GM12878 (cell line): ENCODE results near the gene PIK3R5.

Experiments used
- CBX5 ChIP-seq: sonication (generic); IDR thresholded peaks from 2 replicates; pipeline ENCODE4 v1.6.1; 2016; ENCODE audit warnings: low read depth, moderate library complexity, mild to moderate bottlenecking, inconsistent platforms
- CHD4 ChIP-seq: fragments of 200-600 bp; sonication (generic); IDR thresholded peaks from 2 replicates; pipeline ENCODE4 v1.6.1; 2016; ENCODE audit warnings: mild to moderate bottlenecking
- GABPA ChIP-seq: IDR thresholded peaks from 2 replicates; pipeline ENCODE4 v1.6.1; 2014; ENCODE audit warnings: antibody characterized with exemption, low read depth, mild to moderate bottlenecking, inconsistent platforms
- MTA2 ChIP-seq: fragments of 450-650 bp; IDR thresholded peaks from 2 replicates; pipeline ENCODE4 v1.6.1; 2016; ENCODE audit warnings: low read depth, mild to moderate bottlenecking, moderate library complexity
- MYC ChIP-seq: IDR thresholded peaks from 2 replicates; pipeline ENCODE4 v1.6.1; 2011; ENCODE audit warnings: mild to moderate bottlenecking, low read length, moderate library complexity, inconsistent platforms; ENCODE audit not compliant: insufficient read depth, insufficient replicate concordance, insufficient read length, severe bottlenecking
- RELA ChIP-seq: fragments of 450-650 bp; IDR thresholded peaks from 2 replicates; pipeline ENCODE4 v1.8.0; 2014; ENCODE audit warnings: borderline replicate concordance; ENCODE audit not compliant: partially characterized antibody
- SRF ChIP-seq, 2 experiments: IDR thresholded peaks; 2 replicates each; pipeline ENCODE4 v1.6.1; 2011; ENCODE audit warnings: low read depth in 2 of 2, low read length in 2 of 2, mild to moderate bottlenecking in 1 of 2, moderate library complexity in 1 of 2
- TF ChIP-seq, protein P1 (sequence below): fragments of 450-650 bp; formaldehyde crosslinking; IDR thresholded peaks from 2 replicates; pipeline ENCODE4 v1.4.0; 2020; ENCODE audit warnings: mild to moderate bottlenecking, moderate library complexity

DNA sequence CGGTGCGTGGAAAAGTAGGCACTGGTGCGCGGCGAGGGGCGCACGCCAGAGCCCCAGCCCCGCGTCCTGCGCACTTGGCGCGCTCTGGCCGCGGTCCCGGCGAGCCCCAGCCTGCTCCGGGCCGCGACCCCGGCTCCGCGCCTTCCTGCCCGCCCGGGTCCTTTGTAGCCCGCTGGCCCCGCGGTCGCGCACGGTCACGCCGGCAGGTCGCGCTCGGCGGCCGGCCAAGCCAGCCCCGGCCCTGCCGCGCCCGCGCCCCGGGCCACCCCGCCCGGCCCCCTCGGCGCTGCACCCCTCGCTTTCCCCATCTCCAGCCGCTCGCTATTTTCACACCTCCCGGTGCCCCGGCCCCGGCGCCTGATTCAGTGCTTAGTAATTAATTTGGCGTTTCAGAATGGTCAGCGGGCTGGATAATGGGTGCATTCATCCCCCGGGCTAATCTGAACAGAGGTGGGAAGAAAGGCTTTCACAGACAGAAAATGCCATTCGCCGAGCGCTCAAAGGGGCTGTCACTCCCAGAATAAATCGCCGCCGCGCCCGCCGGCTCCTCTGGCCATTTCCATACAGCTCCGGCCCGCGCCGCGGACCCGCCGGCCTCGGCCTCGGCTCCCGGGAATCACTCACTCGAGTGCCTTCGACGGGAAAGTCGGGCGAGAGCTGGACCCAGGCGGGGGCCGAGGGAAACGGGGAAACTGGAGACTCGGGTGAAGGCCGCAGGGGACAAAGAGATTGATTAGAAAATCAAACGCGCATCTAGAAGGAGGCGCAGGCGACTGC, 38.0 kb upstream of the PIK3R5 start:
- TF ChIP-seq, protein P1, sequence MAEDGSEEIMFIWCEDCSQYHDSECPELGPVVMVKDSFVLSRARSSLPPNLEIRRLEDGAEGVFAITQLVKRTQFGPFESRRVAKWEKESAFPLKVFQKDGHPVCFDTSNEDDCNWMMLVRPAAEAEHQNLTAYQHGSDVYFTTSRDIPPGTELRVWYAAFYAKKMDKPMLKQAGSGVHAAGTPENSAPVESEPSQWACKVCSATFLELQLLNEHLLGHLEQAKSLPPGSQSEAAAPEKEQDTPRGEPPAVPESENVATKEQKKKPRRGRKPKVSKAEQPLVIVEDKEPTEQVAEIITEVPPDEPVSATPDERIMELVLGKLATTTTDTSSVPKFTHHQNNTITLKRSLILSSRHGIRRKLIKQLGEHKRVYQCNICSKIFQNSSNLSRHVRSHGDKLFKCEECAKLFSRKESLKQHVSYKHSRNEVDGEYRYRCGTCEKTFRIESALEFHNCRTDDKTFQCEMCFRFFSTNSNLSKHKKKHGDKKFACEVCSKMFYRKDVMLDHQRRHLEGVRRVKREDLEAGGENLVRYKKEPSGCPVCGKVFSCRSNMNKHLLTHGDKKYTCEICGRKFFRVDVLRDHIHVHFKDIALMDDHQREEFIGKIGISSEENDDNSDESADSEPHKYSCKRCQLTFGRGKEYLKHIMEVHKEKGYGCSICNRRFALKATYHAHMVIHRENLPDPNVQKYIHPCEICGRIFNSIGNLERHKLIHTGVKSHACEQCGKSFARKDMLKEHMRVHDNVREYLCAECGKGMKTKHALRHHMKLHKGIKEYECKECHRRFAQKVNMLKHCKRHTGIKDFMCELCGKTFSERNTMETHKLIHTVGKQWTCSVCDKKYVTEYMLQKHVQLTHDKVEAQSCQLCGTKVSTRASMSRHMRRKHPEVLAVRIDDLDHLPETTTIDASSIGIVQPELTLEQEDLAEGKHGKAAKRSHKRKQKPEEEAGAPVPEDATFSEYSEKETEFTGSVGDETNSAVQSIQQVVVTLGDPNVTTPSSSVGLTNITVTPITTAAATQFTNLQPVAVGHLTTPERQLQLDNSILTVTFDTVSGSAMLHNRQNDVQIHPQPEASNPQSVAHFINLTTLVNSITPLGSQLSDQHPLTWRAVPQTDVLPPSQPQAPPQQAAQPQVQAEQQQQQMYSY, result no peak
- TF ChIP-seq CBX5, result no peak
- no peak for TF ChIP-seq MTA2
- no peak for TF ChIP-seq CHD4
- no peak for TF ChIP-seq RELA
- no peak for TF ChIP-seq SRF (IDR thresholded peaks at IDR 0.05; ENCODE audit: low read depth in 2 of 2, low read length in 2 of 2)
- TF ChIP-seq MYC, result no peak
- no peak for TF ChIP-seq GABPA
